Activated CD4-positive, alpha-beta T cell treated with anti-CD3 and anti-CD28 coated beads for 24 hours (primary cell): Measurements from ENCODE around the gene CACNB2.
A peak's percentile ranks its signal among the peaks of the same experiment; 100 is the strongest.

ENCODE experiments used
- DNase-seq, 2 donors: peaks; one replicate each; pipeline ENCODE4 v3.0.0-alpha.2; 2020; ENCODE audit warnings: low read depth in 2 of 2

The CACNB2 gene

GRCh38 chr10:18140149-18140956 lies at the start of gene CACNB2:
Gene CACNB2 (plus strand): TSS chr10:18140424.
- no peak for DNase-seq

GRCh38 chr10:18094332-18094731 lies 45.9 kb upstream of the CACNB2 start:
- DNase-seq = no peak

GRCh38 chr10:18094793-18095192 lies 45.4 kb upstream of the CACNB2 start:
- DNase-seq = no peak

GRCh38 chr10:18097524-18097923 lies 42.7 kb upstream of the CACNB2 start:
- DNase-seq = no peak

- no peak for DNase-seq
Observed at GRCh38 chr10:18098201-18098600, 42.0 kb upstream of the CACNB2 start.

- DNase-seq = no peak
Observed at GRCh38 chr10:18099415-18099814, 40.8 kb upstream of the CACNB2 start.

- DNase-seq = no peak
Observed at GRCh38 chr10:18100669-18101068, 39.6 kb upstream of the CACNB2 start.

- DNase-seq = no peak
Observed at GRCh38 chr10:18102404-18102803, 37.8 kb upstream of the CACNB2 start.

- DNase-seq = peak; percentile 24 to 37
Observed at GRCh38 chr10:18104223-18104872, 35.9 kb upstream of the CACNB2 start.

GRCh38 chr10:18109341-18109870 lies 30.8 kb upstream of the CACNB2 start:
- no peak for DNase-seq

- no peak for DNase-seq
Observed at GRCh38 chr10:18113881-18114280, 26.3 kb upstream of the CACNB2 start.

GRCh38 chr10:18117276-18117675 lies 22.9 kb upstream of the CACNB2 start:
- DNase-seq = no peak

GRCh38 chr10:18122753-18123152 lies 17.5 kb upstream of the CACNB2 start:
- DNase-seq = no peak

GRCh38 chr10:18133046-18133445 lies 7.2 kb upstream of the CACNB2 start:
- no peak for DNase-seq

GRCh38 chr10:18134509-18134908 lies 5.7 kb upstream of the CACNB2 start:
- DNase-seq = no peak

- no peak for DNase-seq
Observed at GRCh38 chr10:18134921-18135320, 5.3 kb upstream of the CACNB2 start.

GRCh38 chr10:18136073-18136791 lies 4.0 kb upstream of the CACNB2 start:
- no peak for DNase-seq

GRCh38 chr10:18137111-18137510 lies 3.1 kb upstream of the CACNB2 start:
- no peak for DNase-seq

- DNase-seq = no peak
Observed at GRCh38 chr10:18140957-18141845, 977 bp downstream of the CACNB2 start.

- DNase-seq = no peak
Observed at GRCh38 chr10:18142151-18142550, 1.9 kb downstream of the CACNB2 start.

GRCh38 chr10:18144396-18144795 lies 4.2 kb downstream of the CACNB2 start:
- DNase-seq = no peak
